Measurements from ENCODE around the gene SLAMF9. TPM values are rescaled to one million over a fixed set of nuclear protein-coding genes. Genes with fewer than 3 reads are reported as not detected.
A peak's percentile ranks its signal among the peaks of the same experiment; 100 is the strongest.

The SLAMF9 gene
- total and polyA plus RNA-seq, 4 donors = 0.25 to 0.68 (median 0.64) TPM; not detected in 1

DNA sequence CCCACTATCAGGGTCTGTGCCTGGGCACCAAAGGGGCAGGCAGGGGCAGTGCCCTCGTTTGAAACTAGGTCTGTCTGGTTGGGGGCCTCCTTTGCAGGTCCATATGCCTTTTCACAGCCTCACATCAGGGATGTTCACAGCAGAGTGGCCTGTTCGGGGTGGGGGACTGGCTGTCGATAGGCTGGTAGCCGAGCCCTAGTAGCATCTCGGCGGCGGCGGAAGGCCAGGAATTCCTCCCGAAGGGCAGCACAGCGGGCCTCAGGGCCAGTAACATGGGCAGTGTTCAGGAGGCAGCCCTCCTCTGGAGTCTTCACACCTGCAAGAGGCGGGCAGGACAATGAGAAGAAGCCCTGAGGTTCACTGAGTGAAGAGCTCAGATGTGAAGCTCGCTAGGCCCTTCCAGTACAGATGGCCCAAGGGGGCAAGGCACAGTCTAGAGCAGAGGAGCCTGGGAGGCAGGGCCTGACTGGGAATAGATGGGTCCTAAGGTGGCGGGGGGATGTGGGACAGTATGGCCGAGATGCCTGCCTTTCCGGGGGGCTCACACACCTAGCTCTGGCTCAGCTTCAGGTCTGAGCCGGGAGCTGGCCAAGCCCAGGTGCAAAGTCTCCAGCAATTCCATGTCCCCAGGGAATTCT, 26.7 kb downstream of the SLAMF9 start:
- Histone ChIP-seq H3K4me3 (ENCODE audit: low read depth in 1 of 3, low read length in 3 of 3) (no peak overlapping the region), H3K27me3 (ENCODE audit: control insufficient read depth in 4 of 4, insufficient read depth in 4 of 4, low read length in 3 of 4) (no peaks in the 10 kb centered on the region), H3K36me3 (ENCODE audit: control insufficient read depth in 4 of 4, insufficient read depth in 3 of 4, low read depth in 1 of 4, low read length in 3 of 4) (peaks cover 0 to 30% (median 10%) of the 10 kb centered on the region in 4 donors), H3K4me1 (ENCODE audit: control insufficient read depth in 4 of 4, insufficient read depth in 4 of 4, low read length in 3 of 4) (peaks cover 7 to 24% (median 14%) of the 10 kb centered on the region in 4 donors), H3K27ac (ENCODE audit: low read depth in 1 of 2, low read length in 2 of 2) (no peak overlapping the region), H3K9me3 (ENCODE audit: control insufficient read depth in 4 of 4, low read length in 3 of 4) (no peaks in the 10 kb centered on the region), H3K9ac (ENCODE audit: low read depth in 1 of 2, low read length in 2 of 2) (no peak overlapping the region)
- TF ChIP-seq, protein P1, sequence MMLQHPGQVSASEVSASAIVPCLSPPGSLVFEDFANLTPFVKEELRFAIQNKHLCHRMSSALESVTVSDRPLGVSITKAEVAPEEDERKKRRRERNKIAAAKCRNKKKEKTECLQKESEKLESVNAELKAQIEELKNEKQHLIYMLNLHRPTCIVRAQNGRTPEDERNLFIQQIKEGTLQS (IDR thresholded peaks at IDR 0.05) = no peak
- TF ChIP-seq, protein P2, sequence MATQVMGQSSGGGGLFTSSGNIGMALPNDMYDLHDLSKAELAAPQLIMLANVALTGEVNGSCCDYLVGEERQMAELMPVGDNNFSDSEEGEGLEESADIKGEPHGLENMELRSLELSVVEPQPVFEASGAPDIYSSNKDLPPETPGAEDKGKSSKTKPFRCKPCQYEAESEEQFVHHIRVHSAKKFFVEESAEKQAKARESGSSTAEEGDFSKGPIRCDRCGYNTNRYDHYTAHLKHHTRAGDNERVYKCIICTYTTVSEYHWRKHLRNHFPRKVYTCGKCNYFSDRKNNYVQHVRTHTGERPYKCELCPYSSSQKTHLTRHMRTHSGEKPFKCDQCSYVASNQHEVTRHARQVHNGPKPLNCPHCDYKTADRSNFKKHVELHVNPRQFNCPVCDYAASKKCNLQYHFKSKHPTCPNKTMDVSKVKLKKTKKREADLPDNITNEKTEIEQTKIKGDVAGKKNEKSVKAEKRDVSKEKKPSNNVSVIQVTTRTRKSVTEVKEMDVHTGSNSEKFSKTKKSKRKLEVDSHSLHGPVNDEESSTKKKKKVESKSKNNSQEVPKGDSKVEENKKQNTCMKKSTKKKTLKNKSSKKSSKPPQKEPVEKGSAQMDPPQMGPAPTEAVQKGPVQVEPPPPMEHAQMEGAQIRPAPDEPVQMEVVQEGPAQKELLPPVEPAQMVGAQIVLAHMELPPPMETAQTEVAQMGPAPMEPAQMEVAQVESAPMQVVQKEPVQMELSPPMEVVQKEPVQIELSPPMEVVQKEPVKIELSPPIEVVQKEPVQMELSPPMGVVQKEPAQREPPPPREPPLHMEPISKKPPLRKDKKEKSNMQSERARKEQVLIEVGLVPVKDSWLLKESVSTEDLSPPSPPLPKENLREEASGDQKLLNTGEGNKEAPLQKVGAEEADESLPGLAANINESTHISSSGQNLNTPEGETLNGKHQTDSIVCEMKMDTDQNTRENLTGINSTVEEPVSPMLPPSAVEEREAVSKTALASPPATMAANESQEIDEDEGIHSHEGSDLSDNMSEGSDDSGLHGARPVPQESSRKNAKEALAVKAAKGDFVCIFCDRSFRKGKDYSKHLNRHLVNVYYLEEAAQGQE (IDR thresholded peaks at IDR 0.05) = no peak
- no peak for TF ChIP-seq TAF1 (conservative IDR thresholded peaks at IDR 0.05)
- TF ChIP-seq, protein P3, sequence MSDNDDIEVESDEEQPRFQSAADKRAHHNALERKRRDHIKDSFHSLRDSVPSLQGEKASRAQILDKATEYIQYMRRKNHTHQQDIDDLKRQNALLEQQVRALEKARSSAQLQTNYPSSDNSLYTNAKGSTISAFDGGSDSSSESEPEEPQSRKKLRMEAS (IDR thresholded peaks at IDR 0.05) = no peak
- TF ChIP-seq RXRA (IDR thresholded peaks at IDR 0.05) = no peak
- TF ChIP-seq JUND (IDR thresholded peaks at IDR 0.05) = no peak
- WGBS = 90% methylated on average over 16 of the region's 16 CpGs
- no peak for DNase-seq (ENCODE audit: low spot score)

DNA sequence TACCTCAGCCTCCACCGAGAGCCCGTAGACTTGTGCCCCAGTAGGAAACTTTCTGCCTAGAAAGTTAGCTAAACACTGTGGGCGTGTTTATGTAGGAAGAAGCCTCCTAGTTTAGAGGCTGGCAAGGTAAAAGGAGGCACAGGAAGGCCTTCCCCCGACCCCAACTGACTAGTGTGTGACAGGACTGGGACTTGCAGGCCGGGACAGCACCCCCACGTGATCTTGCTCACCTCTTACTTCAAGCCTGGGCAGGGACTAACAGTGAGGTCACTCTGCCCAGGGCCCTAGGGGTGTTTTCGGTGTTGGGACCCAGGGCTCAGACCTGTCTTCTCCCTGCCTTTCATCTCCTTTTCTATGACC, 28.3 kb downstream of the SLAMF9 start:
- 19% methylated on average over 7 of the region's 7 CpGs for WGBS
- peaks cover under 1 to 18% (median 8%) of the 10 kb centered on the region in 4 donors for H3K36me3 ChIP-seq (ENCODE audit: control insufficient read depth in 4 of 4, insufficient read depth in 3 of 4, low read depth in 1 of 4, low read length in 3 of 4)
- TF ChIP-seq, protein P4, sequence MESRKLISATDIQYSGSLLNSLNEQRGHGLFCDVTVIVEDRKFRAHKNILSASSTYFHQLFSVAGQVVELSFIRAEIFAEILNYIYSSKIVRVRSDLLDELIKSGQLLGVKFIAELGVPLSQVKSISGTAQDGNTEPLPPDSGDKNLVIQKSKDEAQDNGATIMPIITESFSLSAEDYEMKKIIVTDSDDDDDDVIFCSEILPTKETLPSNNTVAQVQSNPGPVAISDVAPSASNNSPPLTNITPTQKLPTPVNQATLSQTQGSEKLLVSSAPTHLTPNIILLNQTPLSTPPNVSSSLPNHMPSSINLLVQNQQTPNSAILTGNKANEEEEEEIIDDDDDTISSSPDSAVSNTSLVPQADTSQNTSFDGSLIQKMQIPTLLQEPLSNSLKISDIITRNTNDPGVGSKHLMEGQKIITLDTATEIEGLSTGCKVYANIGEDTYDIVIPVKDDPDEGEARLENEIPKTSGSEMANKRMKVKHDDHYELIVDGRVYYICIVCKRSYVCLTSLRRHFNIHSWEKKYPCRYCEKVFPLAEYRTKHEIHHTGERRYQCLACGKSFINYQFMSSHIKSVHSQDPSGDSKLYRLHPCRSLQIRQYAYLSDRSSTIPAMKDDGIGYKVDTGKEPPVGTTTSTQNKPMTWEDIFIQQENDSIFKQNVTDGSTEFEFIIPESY (IDR thresholded peaks at IDR 0.05) = no peak
- TF ChIP-seq YY1 (IDR thresholded peaks at IDR 0.05) (no peak), NR2F2 (IDR thresholded peaks at IDR 0.05) (no peak), SP1 (IDR thresholded peaks at IDR 0.05) (no peak), HNF4G (IDR thresholded peaks at IDR 0.05) (no peak), TAF1 (conservative IDR thresholded peaks at IDR 0.05) (no peak), FOXA1 (IDR thresholded peaks at IDR 0.05) (no peak)
- peak overlapping the region; percentile 41 to 69 for H3K9ac ChIP-seq (ENCODE audit: low read depth in 1 of 2, low read length in 2 of 2)
- no peaks in the 10 kb centered on the region for H3K27me3 ChIP-seq (ENCODE audit: control insufficient read depth in 4 of 4, insufficient read depth in 4 of 4, low read length in 3 of 4)
- no peak for DNase-seq (ENCODE audit: low spot score)
- H3K4me1 ChIP-seq (ENCODE audit: control insufficient read depth in 4 of 4, insufficient read depth in 4 of 4, low read length in 3 of 4) = peaks cover 12 to 37% (median 23%) of the 10 kb centered on the region in 4 donors
- H3K4me3 ChIP-seq (ENCODE audit: low read depth in 1 of 3, low read length in 3 of 3) = peak overlapping the region; percentile 62 to 92 (median 86)
- peak overlapping the region; percentile 95 to 97 for H3K27ac ChIP-seq (ENCODE audit: low read depth in 1 of 2, low read length in 2 of 2)
- H3K9me3 ChIP-seq (ENCODE audit: control insufficient read depth in 4 of 4, low read length in 3 of 4) = no peaks in the 10 kb centered on the region

Measured in liver (tissue), 9 donors.